HK-2 (cell line): ENCODE measurements around the gene SLC13A2.

ENCODE experiments used
- DNase-seq: peaks from one replicate; pipeline ENCODE4 v3.0.0-alpha.2; 2018; ENCODE audit not compliant: unreplicated experiment

SLC13A2 gene

DNA sequence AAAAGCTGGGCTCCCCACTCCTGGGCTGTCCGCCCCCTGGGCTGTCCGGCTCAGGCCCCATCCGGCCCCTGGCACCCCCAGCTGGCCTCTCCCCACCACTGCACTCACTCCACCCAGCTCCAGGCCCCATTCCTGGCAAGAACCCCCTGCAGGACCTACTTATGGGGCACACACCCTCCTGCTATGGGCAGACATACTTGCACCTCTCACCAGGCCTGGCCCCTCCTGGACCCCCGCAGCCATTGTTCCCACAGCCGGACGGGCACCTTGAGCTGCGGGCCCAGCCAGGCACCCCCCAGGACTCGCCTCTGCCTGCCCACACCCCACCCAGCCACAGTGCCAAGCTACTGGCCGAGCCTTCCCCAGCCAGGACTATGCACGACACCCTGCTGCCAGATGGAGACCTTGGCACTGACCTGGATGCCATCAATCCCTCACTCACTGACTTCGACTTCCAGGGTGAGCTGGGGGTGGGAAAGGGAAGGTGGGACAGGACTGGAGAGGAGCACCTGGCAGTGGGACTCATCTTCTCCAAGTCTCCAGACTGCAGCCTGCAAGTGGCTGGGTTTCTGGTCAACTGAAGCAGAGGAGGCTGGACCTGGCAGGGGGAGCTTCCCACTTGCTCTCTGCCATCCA lies 61.4 kb downstream of the SLC13A2 start:
- no peak for DNase-seq

DNA sequence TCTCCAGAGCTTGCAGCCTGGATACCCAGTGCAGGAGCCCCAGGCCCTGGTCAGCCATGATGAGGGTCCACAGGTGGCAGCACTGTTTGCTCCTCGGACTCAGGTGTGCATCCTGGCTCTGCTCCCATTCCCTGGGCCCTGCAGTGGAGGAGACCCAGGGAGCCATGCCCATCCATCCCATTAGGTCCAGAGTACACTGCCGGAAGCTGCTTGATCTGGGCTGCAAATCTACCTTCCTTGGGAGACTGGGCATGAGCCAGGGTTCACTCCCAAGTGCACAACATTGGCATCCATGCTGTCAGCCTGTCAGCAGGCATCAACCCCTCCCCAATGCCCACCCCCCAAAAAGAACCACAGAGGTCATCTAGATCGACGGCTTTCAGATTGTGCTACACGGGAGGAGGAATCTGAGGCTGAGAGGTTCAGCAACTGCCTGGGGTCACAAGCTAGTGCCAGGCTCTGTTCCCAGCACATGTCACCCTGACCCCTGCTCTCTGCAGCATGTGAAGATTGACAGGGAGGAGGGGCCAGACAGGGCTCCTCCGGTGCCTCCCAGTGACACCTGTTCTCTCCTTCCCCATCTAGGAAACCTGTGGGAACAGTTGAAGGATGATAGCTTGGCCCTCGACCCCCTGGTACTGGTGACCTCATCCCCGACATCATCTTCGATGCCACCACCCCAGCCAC lies 63.2 kb downstream of the SLC13A2 start:
- no peak for DNase-seq

DNA sequence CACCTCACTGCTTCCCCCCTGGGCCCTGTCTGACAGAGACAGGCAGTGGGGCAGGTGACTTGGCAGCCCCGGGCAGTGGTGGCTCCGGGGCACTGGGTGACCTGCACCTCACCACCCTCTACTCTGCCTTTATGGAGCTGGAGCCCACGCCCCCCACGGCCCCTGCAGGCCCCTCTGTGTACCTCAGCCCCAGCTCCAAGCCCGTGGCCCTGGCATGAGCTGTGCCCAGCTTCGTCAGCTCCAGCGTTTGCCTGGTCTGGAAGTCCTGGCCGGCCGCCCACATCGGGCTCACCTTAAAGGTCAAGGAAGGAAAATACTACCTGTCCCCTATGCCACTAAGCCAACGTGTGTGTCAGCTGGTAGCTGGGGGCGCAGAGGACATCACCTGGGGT lies 63.8 kb downstream of the SLC13A2 start:
- DNase-seq, result no peak

DNA sequence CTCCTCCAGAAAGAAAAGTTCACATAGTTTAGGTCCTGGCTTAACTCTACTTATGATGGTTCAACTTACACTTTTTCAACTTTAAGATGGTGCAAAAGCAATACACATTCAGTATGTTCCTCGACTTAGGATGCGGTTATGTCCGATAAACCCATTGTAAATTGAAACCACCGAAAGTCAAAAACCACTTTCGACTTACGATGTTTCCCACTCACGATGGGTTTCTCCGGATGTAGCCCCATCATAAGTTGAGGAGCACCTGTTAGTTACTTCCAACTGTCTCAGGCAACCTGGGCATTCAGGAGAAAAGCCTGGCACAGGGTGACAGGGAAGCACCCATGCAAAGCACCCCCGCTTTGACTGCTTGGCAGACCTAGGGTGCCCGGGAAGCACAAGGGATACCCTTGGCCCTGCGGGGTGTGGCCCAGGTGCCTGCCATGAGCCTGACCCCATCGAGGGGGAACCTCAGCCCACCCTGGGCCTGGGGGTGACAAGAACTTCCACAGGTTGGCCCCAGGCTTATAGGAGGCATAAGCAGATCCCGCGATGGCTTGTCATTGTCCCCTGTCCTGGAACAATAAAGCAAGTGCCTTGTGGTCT lies 65.0 kb downstream of the SLC13A2 start:
- DNase-seq, result no peak

DNA sequence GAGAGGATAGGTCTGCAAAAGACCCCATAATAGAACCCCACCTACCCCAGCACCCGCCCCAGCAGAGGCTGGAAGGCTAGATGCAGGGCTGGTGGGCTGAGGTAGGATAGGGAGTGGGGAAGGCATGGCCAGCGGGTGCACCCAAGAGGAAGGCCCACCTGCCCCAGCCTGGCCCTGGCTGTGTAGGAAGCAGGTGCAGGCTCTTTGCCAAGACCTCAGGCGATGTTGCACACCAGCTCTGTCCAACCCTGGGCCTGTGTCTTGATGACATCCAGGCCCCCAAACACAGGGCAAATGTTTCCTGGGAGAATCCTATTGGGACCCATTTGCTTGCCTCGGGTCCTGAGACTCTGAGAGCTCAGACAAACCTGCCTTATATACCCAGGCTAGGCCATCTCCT lies 66.8 kb downstream of the SLC13A2 start:
- no peak for DNase-seq

DNA sequence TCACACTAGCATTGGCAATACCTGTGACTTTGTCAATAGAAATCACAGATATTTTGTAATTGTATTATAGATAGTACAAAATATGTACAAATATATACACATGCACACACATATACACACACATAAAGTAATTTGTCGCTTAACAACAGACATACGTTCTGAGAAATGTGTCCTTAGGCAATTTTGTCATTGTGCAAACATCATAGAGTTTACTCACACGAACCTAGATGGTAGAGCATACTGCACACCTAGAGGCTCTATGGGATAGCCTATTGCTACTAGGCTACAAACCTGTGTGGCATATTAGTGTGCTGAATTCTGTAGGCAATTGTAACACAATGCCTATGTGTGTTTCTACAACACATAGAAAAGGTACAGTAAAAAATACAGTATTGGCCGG lies 68.0 kb downstream of the SLC13A2 start:
- DNase-seq, result no peak

DNA sequence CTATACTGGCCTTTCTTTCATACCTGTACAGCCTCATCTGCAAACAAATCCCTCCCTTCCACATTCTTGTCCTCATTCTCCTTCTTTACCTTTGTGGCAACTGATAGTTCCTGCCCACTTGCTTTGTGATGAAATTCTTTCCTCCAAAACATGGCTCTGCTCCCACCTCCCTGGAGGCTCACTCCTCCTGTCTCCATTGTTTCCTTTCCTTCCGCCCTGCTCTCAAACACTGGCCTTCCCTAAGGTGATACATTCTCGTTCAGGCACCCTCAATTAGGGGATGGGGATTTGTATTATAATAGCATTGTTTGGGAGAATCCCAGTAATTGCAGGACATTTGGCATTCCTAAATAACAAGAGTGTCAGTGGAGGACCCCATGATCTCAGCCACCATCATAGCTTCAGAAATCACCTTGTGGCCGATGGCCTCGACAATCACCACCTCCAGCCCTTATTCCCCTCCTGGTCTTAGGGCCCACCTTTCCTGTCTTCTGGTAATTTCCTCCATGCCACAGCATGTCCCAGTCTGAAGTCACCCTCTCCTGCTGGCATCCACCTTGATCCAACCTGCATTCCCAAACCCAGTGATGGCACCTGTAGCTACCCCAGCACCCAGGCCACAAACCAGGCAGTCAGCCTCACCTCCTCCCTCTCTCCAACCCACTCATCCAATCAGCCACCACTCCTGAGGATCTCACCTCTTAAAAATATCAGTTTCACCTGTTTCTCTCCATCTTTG lies 71.1 kb downstream of the SLC13A2 start:
- DNase-seq, result no peak

DNA sequence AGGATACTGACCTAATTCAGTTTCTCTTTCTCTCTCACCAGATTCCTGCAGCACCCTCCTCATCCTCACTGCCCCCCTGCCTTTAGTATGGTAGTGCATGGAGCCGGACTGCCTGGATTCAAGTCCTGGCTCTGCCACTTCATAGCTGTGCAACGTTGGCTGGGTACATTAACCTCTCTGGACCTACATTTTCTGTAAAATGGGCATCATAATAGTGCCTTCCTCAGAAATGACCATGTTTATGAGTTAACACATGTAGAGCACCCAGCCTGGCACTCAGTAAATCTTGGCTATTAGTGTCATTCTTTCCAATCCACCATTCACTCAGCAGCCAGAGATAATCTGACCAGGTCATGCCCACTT lies 71.7 kb downstream of the SLC13A2 start:
- no peak for DNase-seq

DNA sequence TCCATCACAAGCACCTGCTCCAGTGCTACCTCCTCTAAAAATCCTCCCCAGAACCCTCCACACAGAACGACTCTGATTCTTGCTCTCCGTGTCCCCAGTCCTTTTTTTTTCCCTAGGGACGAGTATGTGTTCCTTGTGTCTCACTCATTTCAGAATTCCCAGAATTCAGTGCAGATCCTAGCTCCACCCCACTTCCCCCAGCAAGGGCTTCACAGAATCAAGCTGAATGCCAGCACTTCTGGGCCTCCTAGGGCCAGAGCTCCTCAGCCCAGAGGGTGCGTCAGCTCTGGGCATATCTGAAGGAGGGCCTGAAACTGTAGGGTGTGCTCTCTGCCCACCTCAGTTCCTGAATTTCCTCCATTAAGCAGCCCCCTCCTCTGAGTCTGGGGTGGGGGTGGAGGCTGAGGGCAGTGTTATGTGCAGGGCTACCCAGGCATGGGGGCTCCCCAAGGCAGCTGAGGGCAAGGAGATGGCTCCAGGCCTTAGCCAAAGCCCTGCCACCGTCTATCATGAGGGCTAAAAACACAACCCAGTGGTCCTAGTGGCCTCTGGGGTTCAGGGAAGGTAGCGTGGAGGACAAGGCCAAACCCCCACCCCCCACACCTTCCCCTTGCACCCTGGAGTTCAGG lies 72.5 kb downstream of the SLC13A2 start:
- no peak for DNase-seq

DNA sequence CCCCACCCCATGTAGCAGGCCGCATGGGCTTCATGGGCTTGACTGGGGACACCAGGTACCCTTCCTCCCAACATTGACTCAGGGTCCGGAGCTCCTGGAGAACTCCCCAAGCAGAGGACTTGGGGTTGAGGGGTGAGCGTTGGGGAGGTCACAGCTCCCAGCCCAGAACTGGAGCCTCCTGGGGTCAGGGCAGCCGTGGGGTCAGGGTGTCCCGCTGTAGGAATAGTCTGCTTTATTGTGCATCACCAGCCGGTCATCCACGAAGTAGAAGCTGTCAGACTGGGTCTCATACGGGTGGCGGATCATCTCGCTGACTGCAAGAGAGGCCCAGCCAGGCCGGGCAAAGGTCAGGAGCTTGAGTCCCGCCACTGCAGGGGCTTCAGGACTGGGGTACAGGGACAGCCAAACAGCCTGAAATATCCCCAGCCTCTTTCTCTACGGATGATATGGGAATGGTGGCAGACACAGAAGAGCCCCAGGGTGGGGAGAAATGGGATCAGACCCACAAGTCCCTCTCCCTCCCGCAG lies 73.7 kb downstream of the SLC13A2 start:
- DNase-seq, result no peak
